Heart right ventricle (tissue), 16 donors: Measurements from ENCODE around the gene GPER1. TPM values are rescaled to one million over a fixed set of nuclear protein-coding genes. Genes with fewer than 3 reads are reported as not detected.
"Not testable (repeated sequence)": the region's sequence is repeated elsewhere in the genome, so short reads cannot be mapped to it uniquely, and the experiment has no call there.

Source experiments
- ATAC-seq, 8 donors: fragments of 200-7000 bp; cut with Tn5 transposase; one replicate each; pipeline ENCODE4 v1.9.1; 2020; ENCODE audit warnings: mild to moderate bottlenecking in 8 of 8, moderate library complexity in 8 of 8, moderate number of reproducible peaks in 1 of 8
- DNase-seq, 2 donors: peaks; one replicate each; pipeline ENCODE4 v3.0.0-alpha.2; 2020
- H3K27ac ChIP-seq, 10 donors: fragments of 200-600 bp; sonication (generic) in 2 of 10; one replicate each; pipeline versions ENCODE4 v1.5.0 to v1.8.0; 2020 to 2022; ENCODE audit warnings: mild to moderate bottlenecking in 3 of 10
- H3K27me3 ChIP-seq, 7 donors: fragments of 200-600 bp; one replicate each; pipeline ENCODE4 v1.8.0; 2021 to 2022; ENCODE audit warnings: mild to moderate bottlenecking in 2 of 7
- H3K36me3 ChIP-seq, 9 donors: fragments of 200-600 bp; sonication (generic) in 1 of 9; one replicate each; pipeline versions ENCODE4 v1.5.0 to v1.8.0; 2020 to 2022; ENCODE audit warnings: mild to moderate bottlenecking in 2 of 9
- H3K4me1 ChIP-seq, 9 donors: fragments of 200-600 bp; sonication (generic) in 1 of 9; one replicate each; pipeline versions ENCODE4 v1.5.0 to v1.8.0; 2020 to 2022; ENCODE audit warnings: mild to moderate bottlenecking in 4 of 9
- H3K4me3 ChIP-seq, 10 donors: fragments of 200-600 bp; sonication (generic) in 2 of 10; one replicate each; pipeline versions ENCODE4 v1.5.0 to v1.8.0; 2020 to 2022; ENCODE audit warnings: mild to moderate bottlenecking in 7 of 10, moderate library complexity in 2 of 10
- H3K9me3 ChIP-seq, 11 donors: fragments of 200-600 bp in 10 of 11; sonication (generic) in 2 of 11; one replicate each; pipeline versions ENCODE4 v1.5.0 to v1.8.0; 2013 to 2022; ENCODE audit warnings: mild to moderate bottlenecking in 2 of 11, control low read depth in 1 of 11, moderate library complexity in 1 of 11
- WGBS, 2 donors: extraction: QIAGEN DNeasy Blood & Tissue Kit; methylation state at CpG; one replicate each; pipeline ENCODE4 v1.1.7; 2013; ENCODE audit warnings: inconsistent platforms in 1 of 2; 5-methylcytosine and 5-hydroxymethylcytosine counted together
- intact Hi-C, 10 donors: fragments of 100-400 bp; cut with DNase I; formaldehyde crosslinking; loops; one replicate each; pipeline versions ENCODE4 v1.11.1 to v1.14.2; 2022
- polyA plus RNA-seq, 2 donors: library from polyadenylated mRNA; stranded (reverse); fragments of 200-250 nt; gene quantifications; one replicate each; pipeline ENCODE4 v1.2.3, GENCODE V29; 2013
- total RNA-seq, 10 donors: library from RNA; stranded (reverse); fragmentation: NEBNext Ultra II Directional in 3 of 10; extraction: Animal tissue kit (Norgen Biotek cat#: 25700) in 3 of 10; gene quantifications; one replicate each; pipeline versions ENCODE4 v1.2.1 to v1.2.4, GENCODE V29; 2021 to 2023
- TF ChIP-seq, protein P1 (sequence below), 9 donors: fragments of 200-600 bp; sonication (generic) in 2 of 9; IDR thresholded peaks; one replicate each; pipeline versions ENCODE4 v1.5.0 to v1.8.0; 2021 to 2022; ENCODE audit warnings: antibody characterized with exemption in 9 of 9, mild to moderate bottlenecking in 5 of 9, moderate library complexity in 1 of 9
- donor health status: Arrhythmogenic right ventricular cardiomyopathy.
- donor health status: ischemic (EF 13 %, LVEDD 7.1; RV severe dilation, severe dysfunction).
- donor health status: healthy with polysubstance abuse.
- donor health status: DM: no; HTN: yes; CAD: no.
- donor health status: DM: no; HTN: no; CAD: no.
- donor health status: ischemic (EF 25% LVEDD 6.9; RV normal size, moderate dysfunction).
- donor health status: ischemic (EF 25% LVEDD 5.7; RV mildly dilated, moderate dysfunction).
- donor health status: healthy.
- donor health status: DM: yes; HTN: yes; CAD: no.
- donor health status: Ischemic cardiomyopathy.
- donor health status: ischemic (EF 35%, LVEDD 5.7; RV mildly dilated, moderate dysfunction).
- donor health status: nonischemic (EF 11% LVEDD 7.7; RV severe dilation, severe dysfunction).
- donor health status: DM: yes; HTN: yes; CAD: no.
- donor health status: PGD.
- donor health status: ischemic (EF 29% LVEDD 5.4; RV normal size, mild dysfunction).
- donor health status: nonischemic (EF 23%, LVEDD 6.1; RV moderate dilation, normal function).

The GPER1 gene
- total and polyA plus RNA-seq, 12 donors = 1.1 to 4.7 (median 1.9) TPM

DNA sequence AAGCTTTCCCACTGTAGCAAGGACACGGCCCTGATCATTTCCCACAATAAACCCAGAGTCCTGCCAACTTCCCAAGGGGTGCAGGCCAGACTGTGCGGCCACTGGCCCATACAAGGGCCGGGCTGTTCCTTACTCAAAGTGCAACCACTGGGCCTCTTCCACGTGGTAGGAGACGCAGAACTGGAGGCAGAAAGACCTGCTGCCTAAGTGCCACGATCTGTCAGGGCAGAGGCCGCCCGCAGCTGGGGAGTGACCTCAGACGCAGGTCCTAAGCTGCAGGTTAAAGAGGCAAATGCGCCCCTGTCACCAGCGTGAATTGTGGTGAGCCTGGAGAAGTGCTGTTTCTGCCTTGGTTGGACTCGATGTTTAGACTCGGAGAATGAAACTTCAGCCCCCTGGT is 26.2 kb downstream of the GPER1 start:
- 89 to 91% methylated on average over 13 of the region's 13 CpGs for whole genome bisulfite sequencing, 2 donors
- ATAC-seq = no peak

DNA sequence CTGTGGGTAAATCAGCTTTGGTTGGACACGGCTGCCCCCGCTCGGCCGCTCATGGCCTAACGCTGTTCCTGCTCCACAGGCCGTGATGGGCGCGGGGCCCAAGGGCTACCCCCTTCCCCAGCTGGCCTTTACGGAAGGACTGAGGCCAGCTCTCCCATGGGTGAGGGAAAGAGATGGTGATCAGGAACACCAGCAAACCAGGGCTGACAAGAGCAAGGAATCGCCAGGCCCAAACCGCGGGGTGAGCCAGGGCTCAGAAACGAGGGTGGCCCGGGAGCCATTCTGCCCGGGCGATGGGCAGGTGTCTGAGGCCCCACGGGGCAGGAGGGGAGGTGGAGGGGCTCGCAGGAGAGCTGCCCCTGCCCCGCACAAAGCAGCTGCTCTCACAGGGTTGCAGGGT is 26.6 kb downstream of the GPER1 start:
- 92% methylated on average over 19 of the region's 19 CpGs for WGBS, 2 donors
- TF ChIP-seq, protein P1, sequence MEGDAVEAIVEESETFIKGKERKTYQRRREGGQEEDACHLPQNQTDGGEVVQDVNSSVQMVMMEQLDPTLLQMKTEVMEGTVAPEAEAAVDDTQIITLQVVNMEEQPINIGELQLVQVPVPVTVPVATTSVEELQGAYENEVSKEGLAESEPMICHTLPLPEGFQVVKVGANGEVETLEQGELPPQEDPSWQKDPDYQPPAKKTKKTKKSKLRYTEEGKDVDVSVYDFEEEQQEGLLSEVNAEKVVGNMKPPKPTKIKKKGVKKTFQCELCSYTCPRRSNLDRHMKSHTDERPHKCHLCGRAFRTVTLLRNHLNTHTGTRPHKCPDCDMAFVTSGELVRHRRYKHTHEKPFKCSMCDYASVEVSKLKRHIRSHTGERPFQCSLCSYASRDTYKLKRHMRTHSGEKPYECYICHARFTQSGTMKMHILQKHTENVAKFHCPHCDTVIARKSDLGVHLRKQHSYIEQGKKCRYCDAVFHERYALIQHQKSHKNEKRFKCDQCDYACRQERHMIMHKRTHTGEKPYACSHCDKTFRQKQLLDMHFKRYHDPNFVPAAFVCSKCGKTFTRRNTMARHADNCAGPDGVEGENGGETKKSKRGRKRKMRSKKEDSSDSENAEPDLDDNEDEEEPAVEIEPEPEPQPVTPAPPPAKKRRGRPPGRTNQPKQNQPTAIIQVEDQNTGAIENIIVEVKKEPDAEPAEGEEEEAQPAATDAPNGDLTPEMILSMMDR (IDR thresholded peaks at IDR 0.05) = no peak
- ATAC-seq (no peak), DNase-seq (no peak)
- no peaks in the 10 kb centered on the region for H3K27me3 ChIP-seq
- H3K4me3 ChIP-seq = no peak overlapping the region
- intact Hi-C loops = no loop called here
- H3K36me3 ChIP-seq = no peaks in the 10 kb centered on the region
- no peaks in the 10 kb centered on the region for H3K9me3 ChIP-seq
- no peak overlapping the region for H3K27ac ChIP-seq
- H3K4me1 ChIP-seq = peaks cover 0 to 13% (median 0%) of the 10 kb centered on the region in 9 donors

More for the DNA sequence above, 26.2 kb downstream of the GPER1 start:
- TF ChIP-seq, protein P1 (IDR thresholded peaks at IDR 0.05) = no peak
- H3K4me3 ChIP-seq = no peak overlapping the region
- H3K36me3 ChIP-seq = no peaks in the 10 kb centered on the region
- H3K9me3 ChIP-seq = no peaks in the 10 kb centered on the region
- H3K27ac ChIP-seq = no peak overlapping the region
- peaks cover 0 to 13% (median 0%) of the 10 kb centered on the region in 9 donors for H3K4me1 ChIP-seq
- no peaks in the 10 kb centered on the region for H3K27me3 ChIP-seq
- intact Hi-C loops = no loop called here
- no peak for DNase-seq

DNA sequence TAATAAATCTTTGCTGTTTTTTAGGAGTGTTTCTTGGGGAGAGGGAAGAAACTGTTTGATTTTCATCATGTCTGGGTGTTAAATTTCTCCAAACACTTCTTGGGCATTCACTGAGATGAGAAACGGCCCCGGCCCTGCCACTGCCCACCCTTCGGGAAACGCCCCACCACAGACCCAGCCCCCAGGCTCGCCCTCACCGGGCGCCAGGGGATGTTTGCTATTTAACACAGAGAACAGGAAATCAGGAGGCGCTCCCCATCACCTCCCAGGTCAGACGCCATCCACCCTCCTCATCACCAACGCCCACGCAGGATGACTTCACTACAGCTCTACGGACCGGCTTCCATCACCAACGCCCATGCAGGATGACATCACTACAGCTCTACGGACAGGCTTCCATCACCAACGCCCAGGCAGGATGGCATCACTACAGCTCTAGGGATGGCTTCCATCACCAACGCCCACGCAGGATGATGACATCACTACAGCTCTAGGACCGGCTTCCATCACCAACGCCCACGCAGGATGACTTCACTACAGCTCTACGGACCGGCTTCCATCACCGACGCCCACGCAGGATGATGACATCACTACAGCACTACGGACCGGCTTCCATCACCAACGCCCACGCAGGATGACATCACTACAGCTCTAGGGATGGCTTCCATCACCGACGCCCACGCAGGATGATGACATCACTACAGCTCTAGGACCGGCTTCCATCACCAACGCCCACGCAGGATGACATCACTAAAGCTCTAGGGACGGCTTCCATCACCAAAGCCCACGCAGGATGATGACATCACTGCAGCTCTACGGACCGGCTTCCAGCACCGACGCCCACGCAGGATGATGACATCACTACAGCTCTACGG is 27.5 kb downstream of the GPER1 start:
- 90 to 95% methylated on average over 44 of the region's 44 CpGs for WGBS, 2 donors
- H3K4me3 ChIP-seq, H3K27me3 ChIP-seq, H3K27ac ChIP-seq, DNase-seq, ATAC-seq, H3K36me3 ChIP-seq, intact Hi-C loops, H3K9me3 ChIP-seq: not testable (repeated sequence)
- peaks cover 0 to 13% (median 0%) of the 10 kb centered on the region in 9 donors for H3K4me1 ChIP-seq

DNA sequence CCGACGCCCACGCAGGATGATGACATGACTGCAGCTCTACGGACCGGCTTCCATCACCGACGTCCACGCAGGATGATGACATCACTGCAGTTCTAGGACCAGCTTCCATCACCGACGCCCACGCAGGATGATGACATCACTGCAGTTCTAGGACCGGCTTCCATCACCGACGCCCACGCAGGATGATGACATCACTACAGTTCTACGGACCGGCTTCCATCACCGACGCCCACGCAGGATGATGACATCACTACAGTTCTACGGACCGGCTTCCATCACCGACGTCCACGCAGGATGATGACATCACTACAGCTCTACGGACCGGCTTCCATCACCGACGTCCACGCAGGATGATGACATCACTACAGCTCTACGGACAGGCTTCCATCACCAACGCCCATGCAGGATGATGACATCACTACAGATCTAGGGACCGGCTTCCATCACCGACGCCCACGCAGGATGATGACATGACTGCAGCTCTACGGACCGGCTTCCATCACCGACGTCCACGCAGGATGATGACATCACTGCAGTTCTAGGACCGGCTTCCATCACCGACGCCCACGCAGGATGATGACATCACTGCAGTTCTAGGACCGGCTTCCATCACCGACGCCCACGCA is 28.6 kb downstream of the GPER1 start:
- WGBS, 2 donors = 92 to 96% methylated on average over 20 to 49 of the region's 49 CpGs
- H3K27me3 ChIP-seq, ATAC-seq, H3K4me3 ChIP-seq, H3K9me3 ChIP-seq, DNase-seq, H3K36me3 ChIP-seq, intact Hi-C loops, H3K27ac ChIP-seq: not testable (repeated sequence)
- peaks cover 0 to 10% (median 0%) of the 10 kb centered on the region in 9 donors for H3K4me1 ChIP-seq

DNA sequence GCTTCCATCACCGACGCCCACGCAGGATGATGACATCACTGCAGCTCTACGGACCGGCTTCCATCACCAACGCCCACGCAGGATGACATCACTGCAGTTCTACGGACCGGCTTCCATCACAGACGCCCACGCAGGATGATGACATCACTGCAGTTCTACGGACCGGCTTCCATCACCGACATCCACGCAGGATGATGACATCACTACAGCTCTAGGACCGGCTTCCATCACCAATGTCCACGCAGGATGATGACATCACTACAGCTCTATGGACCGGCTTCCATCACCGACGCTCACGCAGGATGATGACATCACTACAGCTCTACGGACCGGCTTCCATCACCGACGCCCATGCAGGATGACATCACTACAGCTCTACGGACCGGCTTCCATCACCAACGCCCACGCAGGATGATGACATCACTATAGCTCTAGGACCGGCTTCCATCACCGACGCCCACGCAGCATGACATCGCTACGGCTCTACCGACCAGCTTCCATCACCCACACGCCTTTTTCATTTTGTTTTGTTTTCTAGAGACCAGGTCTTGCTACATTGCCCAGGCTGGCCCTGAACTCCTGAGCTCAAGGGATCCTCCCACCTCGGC is 29.5 kb downstream of the GPER1 start:
- ATAC-seq (no peak), DNase-seq (no peak)
- TF ChIP-seq, protein P1 (IDR thresholded peaks at IDR 0.05) = no peak
- H3K36me3 ChIP-seq = no peaks in the 10 kb centered on the region
- H3K9me3 ChIP-seq = no peaks in the 10 kb centered on the region
- no peak overlapping the region for H3K4me3 ChIP-seq
- H3K27me3 ChIP-seq = no peaks in the 10 kb centered on the region
- H3K4me1 ChIP-seq = peaks cover 0 to 6% (median 0%) of the 10 kb centered on the region in 9 donors
- no peak overlapping the region for H3K27ac ChIP-seq
- intact Hi-C loops = no loop called here
- WGBS, 2 donors = 94 to 97% methylated on average over 38 of the region's 38 CpGs
